Measurements from ENCODE around the gene EVI2A. TPM values are rescaled to one million over a fixed set of nuclear protein-coding genes. Genes with fewer than 3 reads are reported as not detected.
A peak's percentile ranks its signal among the peaks of the same experiment; 100 is the strongest.

The EVI2A gene
- total RNA-seq, 6 experiments from 2014 or later = 1.00 to 1.7 (median 1.4) TPM

DNA sequence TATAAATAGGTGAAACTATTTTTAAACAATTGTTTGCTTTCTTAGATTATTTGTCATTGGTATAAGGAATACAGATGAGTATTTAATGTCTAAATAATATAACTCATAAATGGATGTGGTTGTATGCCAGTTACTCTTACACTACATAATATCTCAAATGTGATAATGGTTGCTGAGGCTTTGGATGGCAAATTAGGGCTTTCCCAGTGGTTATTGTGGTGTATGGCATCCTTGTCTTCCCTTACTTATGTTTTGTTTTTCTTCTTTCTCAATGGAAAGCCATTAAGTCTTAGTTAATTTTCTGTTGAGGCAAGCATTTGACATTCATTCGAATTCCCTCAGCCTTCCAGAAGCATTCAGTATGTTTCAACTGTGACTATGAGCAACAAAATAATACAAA is 34.8 kb downstream of the EVI2A start:
- DNase-seq = no peak
- no peaks in the 10 kb centered on the region for H3K9me3 Mint-ChIP-seq
- peaks cover 23% of the 10 kb centered on the region for H3K36me3 Mint-ChIP-seq (ENCODE audit: low read depth)
- TF ChIP-seq CTCF (IDR thresholded peaks at IDR 0.05) = peak; percentile 40; the same call in 1 of the 2 replicates
- no peak overlapping the region for H3K27ac Mint-ChIP-seq
- H3K4me3 Mint-ChIP-seq = no peak overlapping the region
- peaks cover 8% of the 10 kb centered on the region for H3K27me3 Mint-ChIP-seq (ENCODE audit: insufficient read depth)
- peaks cover 24% of the 10 kb centered on the region for H3K4me1 Mint-ChIP-seq (ENCODE audit: low read depth)

DNA sequence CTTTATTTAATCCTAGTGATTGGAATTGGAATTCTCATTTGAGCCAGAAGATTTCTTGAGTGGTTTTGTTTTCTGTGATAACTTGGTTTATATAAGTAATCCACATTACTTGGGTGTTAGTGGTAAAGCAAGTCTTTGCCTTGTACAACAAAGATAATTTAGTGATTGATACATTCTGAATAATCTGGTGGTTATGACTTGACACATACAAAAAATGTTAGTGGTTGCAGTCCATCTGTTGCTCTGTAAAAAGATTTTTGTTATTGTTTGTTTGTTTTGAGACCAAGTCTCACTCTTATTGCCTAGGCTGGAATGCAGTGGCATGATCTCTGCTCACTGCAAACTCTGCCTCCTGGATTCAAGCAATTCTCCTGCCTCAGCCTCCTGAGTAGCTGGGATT is 37.6 kb downstream of the EVI2A start:
- H3K27ac Mint-ChIP-seq = 0 out of 2 replicates have a peak overlapping the region, but pooled peaks have one; percentile 2

GRCh38 chr17:31281061-31281460 is 40.4 kb downstream of the EVI2A start:
- Mint-ChIP-seq H3K4me3 (no peak overlapping the region), H3K9me3 (no peaks in the 10 kb centered on the region), H3K27ac (no peak overlapping the region), H3K4me1 (ENCODE audit: low read depth) (peaks cover 7% of the 10 kb centered on the region; the same call in 1 of the 2 replicates), H3K27me3 (ENCODE audit: insufficient read depth) (peaks cover 4% of the 10 kb centered on the region), H3K36me3 (ENCODE audit: low read depth) (peaks cover 45% of the 10 kb centered on the region)
- no peak for TF ChIP-seq CTCF (IDR thresholded peaks at IDR 0.05)
- no peak for DNase-seq

More for the DNA sequence above, 37.6 kb downstream of the EVI2A start:
- DNase-seq = no peak
- Mint-ChIP-seq H3K4me1 (ENCODE audit: low read depth) (peaks cover 9% of the 10 kb centered on the region), H3K9me3 (no peaks in the 10 kb centered on the region), H3K36me3 (ENCODE audit: low read depth) (peaks cover 33% of the 10 kb centered on the region), H3K27me3 (ENCODE audit: insufficient read depth) (peaks cover 8% of the 10 kb centered on the region), H3K4me3 (no peak overlapping the region)
- TF ChIP-seq CTCF (IDR thresholded peaks at IDR 0.05) = no peak

DNA sequence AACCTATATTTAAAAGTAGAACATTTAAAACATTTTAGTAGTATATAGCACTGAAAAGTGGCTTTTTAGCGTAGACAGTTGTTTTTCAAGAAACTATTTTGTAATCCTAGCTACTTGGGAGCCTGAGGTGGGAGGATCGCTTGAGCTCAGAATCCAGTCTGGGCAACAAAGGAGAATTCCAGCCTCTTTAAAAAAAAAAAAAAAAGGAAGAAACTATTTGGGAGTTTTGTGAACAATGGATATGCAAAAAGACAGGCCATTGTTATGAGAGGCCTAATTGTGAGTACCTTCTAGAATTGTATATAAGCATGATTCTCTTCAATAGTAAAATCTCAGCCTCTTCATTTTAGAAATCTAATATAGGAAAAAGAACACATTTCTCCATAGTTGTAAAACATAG is 42.0 kb downstream of the EVI2A start:
- Mint-ChIP-seq H3K36me3 (ENCODE audit: low read depth) (peaks cover 59% of the 10 kb centered on the region), H3K4me1 (ENCODE audit: low read depth) (peaks cover 22% of the 10 kb centered on the region), H3K9me3 (no peaks in the 10 kb centered on the region), H3K4me3 (no peak overlapping the region), H3K27ac (no peak overlapping the region), H3K27me3 (ENCODE audit: insufficient read depth) (peaks cover 3% of the 10 kb centered on the region)
- TF ChIP-seq CTCF (IDR thresholded peaks at IDR 0.05) = no peak
- DNase-seq = no peak

- H3K27me3 Mint-ChIP-seq (ENCODE audit: insufficient read depth) = no peaks in the 10 kb centered on the region
- H3K4me3 Mint-ChIP-seq = no peak overlapping the region
- no peak for TF ChIP-seq CTCF (IDR thresholded peaks at IDR 0.05)
- DNase-seq = no peak
- peak overlapping the region; percentile 62; the same call in 1 of the 2 replicates for H3K27ac Mint-ChIP-seq
- H3K9me3 Mint-ChIP-seq = no peaks in the 10 kb centered on the region
- H3K36me3 Mint-ChIP-seq (ENCODE audit: low read depth) = peaks cover 60% of the 10 kb centered on the region
- H3K4me1 Mint-ChIP-seq (ENCODE audit: low read depth) = peaks cover 38% of the 10 kb centered on the region
Observed at GRCh38 chr17:31275116-31275515, 46.3 kb downstream of the EVI2A start.

- Mint-ChIP-seq H3K4me3 (no peak overlapping the region), H3K9me3 (no peaks in the 10 kb centered on the region), H3K36me3 (ENCODE audit: low read depth) (peaks cover 55% of the 10 kb centered on the region), H3K27me3 (ENCODE audit: insufficient read depth) (no peaks in the 10 kb centered on the region), H3K27ac (peak overlapping the region; percentile 62), H3K4me1 (ENCODE audit: low read depth) (peaks cover 47% of the 10 kb centered on the region)
- no peak for DNase-seq
- TF ChIP-seq CTCF (IDR thresholded peaks at IDR 0.05) = no peak
Observed at GRCh38 chr17:31274252-31274651, 47.2 kb downstream of the EVI2A start.
